Mononuclear cell (primary cell): ENCODE data around the gene IRX2. TPM values are rescaled to one million over a fixed set of nuclear protein-coding genes. Genes with fewer than 3 reads are reported as not detected.

Experiments used
- H3K27me3 ChIP-seq: 2 replicates; pipeline ENCODE4 v1.6.0; 2011; ENCODE audit warnings: low read length, control low read depth; ENCODE audit not compliant: insufficient read depth
- H3K4me1 ChIP-seq: 2 replicates; pipeline ENCODE4 v1.5.1; 2011; ENCODE audit warnings: mild to moderate bottlenecking, low read length, control low read depth; ENCODE audit not compliant: insufficient read depth
- H3K4me3 ChIP-seq: 2 replicates; pipeline ENCODE4 v1.5.1; 2011; ENCODE audit warnings: mild to moderate bottlenecking, low read length, moderate library complexity
- H3K9me3 ChIP-seq: 2 replicates; pipeline ENCODE4 v1.5.1; 2011; ENCODE audit warnings: low read depth, mild to moderate bottlenecking, control low read depth, low read length
- total RNA-seq: library from RNA; depleted of rRNA; stranded (reverse); fragments of >200 nt; gene quantifications from one replicate; pipeline ENCODE4 v1.2.3, GENCODE V29; 2012

IRX2 gene
- not detected for total RNA-seq

DNA sequence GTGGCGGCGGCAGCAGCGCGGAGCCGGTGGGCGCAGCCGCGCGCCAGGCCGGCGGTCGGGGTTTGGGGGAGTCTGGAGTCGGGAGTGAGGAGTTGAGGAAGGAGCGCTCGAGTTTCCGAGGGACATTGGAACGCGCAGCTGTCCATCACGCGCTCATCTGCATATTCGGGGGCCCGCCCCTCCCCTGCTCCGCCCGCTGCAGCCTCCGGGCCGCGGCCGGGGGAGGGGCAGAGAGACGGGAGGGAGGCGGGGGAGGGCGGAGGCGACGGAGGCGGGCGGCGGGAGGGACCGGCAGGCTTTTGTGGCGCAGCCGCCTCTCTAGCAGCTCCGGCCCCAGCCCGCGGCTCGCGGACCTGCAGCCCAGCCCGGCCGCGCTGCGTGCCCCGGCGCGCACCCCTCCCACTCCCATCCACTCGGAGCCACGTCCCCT, at the start of gene IRX2:
Gene IRX2 (minus strand): TSS at position 86 of the 430 bp plus-strand sequence. CDS start 264 bp downstream, outside the sequence.
- no peaks in the 10 kb centered on the region for H3K9me3 ChIP-seq
- H3K27me3 ChIP-seq: peaks cover 69% of the 10 kb centered on the region
- no peaks in the 10 kb centered on the region for H3K4me1 ChIP-seq
- no peak within 1 kb of the TSS for H3K4me3 ChIP-seq

DNA sequence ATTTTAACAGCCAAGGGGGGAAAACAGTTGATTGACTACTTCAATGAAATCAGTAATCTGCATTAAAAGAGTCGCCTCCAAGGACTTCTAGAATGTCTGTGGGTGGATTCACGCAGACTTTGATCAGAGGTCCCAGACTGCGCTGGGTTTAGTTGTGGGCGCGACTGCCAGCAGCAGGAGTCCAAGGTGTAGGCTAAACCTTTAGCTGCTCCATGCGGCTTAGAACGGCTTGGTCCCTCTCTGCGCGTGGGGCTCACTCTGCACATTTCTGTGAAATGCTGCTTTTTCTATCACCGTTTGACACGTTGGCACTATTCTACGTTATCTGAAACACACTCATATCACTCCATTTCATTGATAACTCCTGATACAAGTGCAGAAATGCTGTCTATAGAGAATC, 48.6 kb upstream of the IRX2 start:
- Histone ChIP-seq H3K9me3 (no peaks in the 10 kb centered on the region), H3K27me3 (no peaks in the 10 kb centered on the region)

DNA sequence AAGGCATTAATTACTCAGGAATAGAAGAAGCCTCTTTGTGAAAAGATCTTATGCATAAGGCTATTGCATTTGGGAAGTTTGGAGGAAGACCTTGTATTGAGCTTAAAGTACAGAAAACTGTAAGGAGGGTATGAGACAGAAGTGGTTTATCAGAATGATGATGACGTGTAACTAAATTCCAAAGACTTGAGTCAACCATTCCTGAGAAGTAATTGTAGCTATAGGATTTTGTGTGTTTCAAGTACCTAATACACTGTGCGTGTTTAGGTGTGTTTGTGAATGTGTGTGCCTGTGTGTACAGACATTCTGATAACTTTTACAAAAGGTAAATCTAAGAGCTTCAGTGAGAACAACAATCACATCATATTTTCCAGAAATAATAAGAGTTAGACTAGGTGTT, 46.5 kb upstream of the IRX2 start:
- Histone ChIP-seq H3K4me3 (no peak overlapping the region), H3K27me3 (no peaks in the 10 kb centered on the region), H3K4me1 (no peaks in the 10 kb centered on the region), H3K9me3 (no peaks in the 10 kb centered on the region)

More for the DNA sequence above, 48.6 kb upstream of the IRX2 start:
- no peaks in the 10 kb centered on the region for H3K4me1 ChIP-seq
- no peak overlapping the region for H3K4me3 ChIP-seq

DNA sequence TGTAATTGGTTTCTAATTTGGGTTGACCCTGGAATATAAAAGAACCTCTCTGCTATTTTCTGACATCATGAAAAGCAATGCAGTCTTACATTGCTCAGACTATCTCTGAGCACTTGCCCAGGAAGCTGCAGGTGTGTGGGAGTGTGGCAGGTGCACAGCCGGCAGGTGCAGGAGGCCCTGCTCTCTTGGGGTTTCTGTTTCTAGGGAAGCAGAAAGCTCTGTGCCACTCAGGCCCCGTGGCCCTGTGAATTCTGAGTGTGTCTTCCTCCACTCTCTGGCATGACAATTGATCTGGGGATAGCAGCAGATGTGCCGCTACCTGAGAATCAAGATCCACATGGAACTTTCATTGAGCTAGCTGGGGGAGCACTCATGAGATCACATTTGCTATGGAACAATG, 45.7 kb upstream of the IRX2 start:
- H3K27me3 ChIP-seq: no peaks in the 10 kb centered on the region
- no peaks in the 10 kb centered on the region for H3K9me3 ChIP-seq
- no peak overlapping the region for H3K4me3 ChIP-seq
- no peaks in the 10 kb centered on the region for H3K4me1 ChIP-seq

DNA sequence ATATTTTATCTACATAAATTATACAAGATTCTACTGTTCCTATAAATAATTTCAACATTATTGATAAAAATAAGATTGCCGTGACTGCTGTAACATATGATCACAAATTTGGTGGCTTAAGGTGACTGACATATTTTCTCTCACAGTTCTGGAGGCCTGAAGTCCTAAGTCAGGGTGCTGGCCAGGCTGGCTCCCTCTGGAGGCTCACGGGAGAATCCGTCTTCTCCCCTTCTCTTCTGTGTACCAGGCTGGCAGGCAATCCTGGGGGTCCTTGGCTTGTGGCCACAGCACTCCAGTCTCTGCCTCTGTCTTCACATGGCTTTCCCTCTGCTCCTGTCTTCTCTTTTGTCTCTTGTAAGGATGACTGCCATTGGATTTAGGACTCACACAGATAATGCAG, 31.7 kb upstream of the IRX2 start:
- Histone ChIP-seq H3K27me3 (no peaks in the 10 kb centered on the region), H3K4me3 (no peak overlapping the region), H3K9me3 (no peaks in the 10 kb centered on the region), H3K4me1 (no peaks in the 10 kb centered on the region)

DNA sequence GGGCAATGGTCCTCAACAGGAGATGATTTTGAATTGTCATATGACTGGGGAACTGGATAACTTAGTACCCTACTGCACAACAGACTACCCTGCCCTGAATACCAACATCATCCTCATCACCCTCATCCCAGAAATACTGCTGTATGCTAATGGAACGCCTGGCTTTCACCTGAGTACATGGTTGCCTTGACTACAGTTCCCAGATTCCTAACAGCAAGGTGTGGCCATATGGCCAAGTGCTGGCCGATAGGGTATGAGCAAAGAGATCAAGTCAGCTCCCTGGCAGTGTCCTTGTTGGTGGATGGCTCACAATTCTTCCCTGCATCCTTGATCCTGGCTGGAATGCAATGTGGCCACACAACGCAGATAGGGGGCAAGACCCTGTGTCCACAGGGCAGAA, 31.2 kb upstream of the IRX2 start:
- H3K4me3 ChIP-seq: no peak overlapping the region

DNA sequence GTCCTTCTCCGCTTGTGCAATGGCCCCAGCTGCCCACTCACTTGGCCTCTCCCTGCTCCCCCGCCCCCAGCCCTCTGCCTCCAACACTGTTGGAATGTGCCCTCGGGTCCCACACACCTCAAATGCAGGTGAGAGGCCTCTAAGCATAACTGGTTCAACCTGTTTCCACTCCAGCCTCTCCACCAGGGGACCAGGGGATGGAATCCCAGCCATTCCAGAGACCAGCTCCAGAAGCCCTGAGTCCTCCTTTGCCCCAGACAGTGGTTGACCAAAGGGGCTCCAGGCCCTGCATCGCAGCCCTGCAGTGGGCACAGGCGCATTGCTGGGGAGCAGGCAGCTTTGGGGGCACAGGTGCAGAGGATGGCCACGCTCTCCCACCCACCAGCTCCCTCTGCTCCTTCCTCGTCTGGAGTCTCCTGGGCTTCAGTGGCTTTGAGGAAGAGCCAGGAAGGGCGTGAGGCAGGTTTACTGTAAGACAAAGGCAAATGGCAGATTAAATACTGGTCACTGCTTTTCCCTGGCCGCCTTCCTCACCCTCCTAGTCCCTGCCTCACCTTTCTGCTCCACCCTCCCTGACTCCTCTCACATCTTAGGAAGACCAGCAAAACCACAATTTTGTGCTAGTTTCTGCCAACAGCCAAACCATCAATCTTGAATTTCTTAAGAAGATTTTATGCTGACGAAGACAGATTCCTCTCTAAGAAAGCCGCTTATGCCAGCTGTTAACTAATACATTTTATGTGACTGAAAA, 29.1 kb upstream of the IRX2 start:
- H3K27me3 ChIP-seq: no peaks in the 10 kb centered on the region
- H3K4me1 ChIP-seq: no peaks in the 10 kb centered on the region
- no peaks in the 10 kb centered on the region for H3K9me3 ChIP-seq
- no peak overlapping the region for H3K4me3 ChIP-seq

More for the DNA sequence above, 31.2 kb upstream of the IRX2 start:
- Histone ChIP-seq H3K27me3 (no peaks in the 10 kb centered on the region), H3K4me1 (no peaks in the 10 kb centered on the region), H3K9me3 (no peaks in the 10 kb centered on the region)

DNA sequence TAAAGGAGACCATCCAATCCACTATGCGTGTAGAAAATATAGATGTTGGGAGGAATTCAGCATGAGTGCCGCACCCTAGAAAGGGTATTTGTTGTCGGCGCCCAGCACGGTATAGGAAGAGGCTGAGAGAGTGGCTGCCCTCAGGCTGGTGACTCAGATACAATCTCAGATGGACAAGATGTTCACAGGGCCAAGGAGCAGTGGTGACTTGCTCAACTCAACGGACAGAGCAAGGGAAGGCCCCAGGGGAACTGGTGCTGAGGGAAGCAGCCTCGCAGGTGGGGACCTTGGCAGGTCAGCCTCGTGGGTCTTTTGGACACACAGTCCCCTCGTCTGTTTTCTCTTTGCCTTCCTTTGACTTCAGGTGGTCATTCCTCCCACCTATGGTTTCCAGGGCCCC, 28.0 kb upstream of the IRX2 start:
- H3K9me3 ChIP-seq: no peaks in the 10 kb centered on the region
- no peaks in the 10 kb centered on the region for H3K27me3 ChIP-seq
- no peak overlapping the region for H3K4me3 ChIP-seq
- no peaks in the 10 kb centered on the region for H3K4me1 ChIP-seq

DNA sequence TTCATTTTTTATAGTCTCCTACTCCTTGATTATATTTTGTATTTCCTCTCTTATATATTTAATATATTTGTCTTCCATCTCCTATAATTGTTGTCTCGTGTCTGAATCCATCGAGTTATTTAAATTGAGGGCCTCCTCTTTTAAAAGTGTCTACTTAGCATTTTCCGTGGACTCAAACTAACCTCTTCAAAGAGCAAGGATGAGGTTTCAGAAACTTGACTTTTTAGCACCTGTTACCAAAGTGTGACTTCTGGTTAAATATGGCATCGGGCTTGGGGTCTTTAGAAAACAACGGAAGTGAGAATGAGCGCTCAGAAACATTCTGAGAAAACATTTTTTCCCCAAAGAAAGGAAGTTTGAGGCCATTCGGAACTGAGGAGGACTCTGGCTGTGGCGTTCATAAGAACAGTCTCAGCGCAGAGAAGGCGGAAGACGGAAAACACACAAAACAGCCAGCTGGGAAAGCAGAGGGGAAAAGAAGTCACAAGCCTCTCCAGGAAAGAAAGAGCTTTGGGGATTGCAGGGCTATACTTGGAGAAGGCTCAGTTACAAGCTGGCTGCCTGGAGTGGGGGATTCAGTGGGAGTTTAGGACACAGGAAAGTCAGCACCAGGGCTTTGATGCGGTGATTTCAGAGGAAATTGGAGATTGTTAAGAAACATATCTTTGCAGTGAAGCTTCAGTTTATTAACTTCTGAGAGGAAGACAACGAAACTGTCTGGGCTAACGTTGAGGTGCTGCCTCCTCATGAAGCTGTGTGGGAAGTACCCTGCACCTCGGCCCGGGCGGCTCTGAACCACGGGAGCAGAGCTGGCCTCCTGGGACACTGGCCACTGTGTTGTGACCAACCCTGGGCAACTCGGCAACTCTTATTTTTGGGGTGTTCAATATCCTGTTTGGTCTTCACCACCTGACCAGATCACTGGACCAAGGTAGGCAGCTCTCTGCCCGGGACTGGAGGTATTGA, 25.1 kb upstream of the IRX2 start:
- no peaks in the 10 kb centered on the region for H3K9me3 ChIP-seq
- H3K27me3 ChIP-seq: no peaks in the 10 kb centered on the region
- no peak overlapping the region for H3K4me3 ChIP-seq
- H3K4me1 ChIP-seq: no peaks in the 10 kb centered on the region

DNA sequence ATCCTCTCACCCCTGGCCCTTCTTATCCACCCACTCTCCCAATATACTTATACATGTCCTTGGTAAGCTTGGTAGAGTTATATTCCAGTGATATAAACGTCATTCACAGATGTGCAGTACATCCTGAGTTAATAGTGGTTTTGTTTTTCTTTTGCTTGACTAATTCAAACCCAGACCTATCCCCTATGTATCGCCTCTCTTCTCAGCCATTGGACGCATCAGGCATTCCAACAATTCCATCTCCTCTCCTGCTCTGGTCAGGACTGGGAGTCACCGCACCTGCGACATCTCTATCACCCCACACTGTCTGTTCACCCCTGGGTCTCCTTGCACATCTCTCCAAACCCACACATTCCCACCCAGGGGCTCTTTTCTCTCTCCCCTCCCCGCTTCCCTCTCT, 21.9 kb upstream of the IRX2 start:
- Histone ChIP-seq H3K4me3 (no peak overlapping the region), H3K9me3 (no peaks in the 10 kb centered on the region), H3K27me3 (no peaks in the 10 kb centered on the region), H3K4me1 (no peaks in the 10 kb centered on the region)

DNA sequence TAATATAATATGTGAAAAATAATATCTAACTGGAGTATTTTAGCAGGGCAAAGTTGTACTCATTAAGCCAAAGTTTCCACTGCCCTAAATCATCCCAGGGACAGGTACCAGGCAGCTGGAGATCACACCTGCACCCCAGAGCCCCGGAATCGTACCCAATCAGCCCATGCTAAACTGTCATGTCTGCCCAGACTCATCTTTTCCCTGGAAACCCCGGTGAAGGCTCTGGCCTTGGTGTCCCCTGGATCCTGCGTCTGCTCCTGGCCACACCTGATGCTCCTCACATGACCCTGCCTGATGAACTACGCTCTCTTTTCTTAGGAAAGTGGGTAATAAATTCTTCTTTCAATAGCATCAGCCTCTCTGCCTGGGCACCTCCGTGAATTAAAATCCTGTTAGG, 15.6 kb upstream of the IRX2 start:
- H3K4me3 ChIP-seq: no peak overlapping the region
- H3K4me1 ChIP-seq: no peaks in the 10 kb centered on the region
- no peaks in the 10 kb centered on the region for H3K27me3 ChIP-seq
- H3K9me3 ChIP-seq: no peaks in the 10 kb centered on the region

DNA sequence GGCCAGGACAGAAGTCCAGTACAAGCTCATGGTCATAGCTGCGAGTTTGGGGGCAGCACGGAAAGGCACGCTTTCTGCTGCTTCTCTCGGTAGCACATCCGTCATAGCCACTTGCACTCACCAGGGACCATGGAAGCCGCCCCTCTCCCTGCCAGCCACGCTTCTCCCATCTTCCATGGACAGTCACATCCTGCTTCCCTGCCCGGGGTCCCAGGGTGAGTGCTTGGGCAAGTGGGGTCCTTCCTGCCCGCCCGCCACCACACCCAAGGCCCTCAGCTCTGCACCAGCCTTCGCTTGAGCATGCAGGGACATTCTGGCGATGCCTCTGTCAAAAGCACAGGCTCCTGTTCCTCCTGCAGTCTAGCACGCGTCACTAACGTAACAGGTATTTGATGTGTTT, 13.1 kb upstream of the IRX2 start:
- H3K27me3 ChIP-seq: no peaks in the 10 kb centered on the region
- H3K4me3 ChIP-seq: no peak overlapping the region
- no peaks in the 10 kb centered on the region for H3K9me3 ChIP-seq

DNA sequence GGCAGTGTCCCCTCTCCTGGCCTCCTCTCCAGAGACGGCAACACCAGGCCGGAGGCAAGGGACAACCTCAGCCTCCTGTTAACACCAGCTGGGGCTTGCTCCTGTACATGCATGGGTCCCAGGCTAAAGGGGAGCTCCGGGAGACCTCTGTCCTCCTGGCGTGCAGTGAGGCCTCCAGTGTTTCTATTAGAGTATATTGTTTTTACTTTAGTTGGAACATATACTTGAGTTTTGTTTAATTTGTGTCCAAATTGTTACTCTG, 12.0 kb upstream of the IRX2 start:
- H3K4me1 ChIP-seq: no peaks in the 10 kb centered on the region
- no peak overlapping the region for H3K4me3 ChIP-seq
- H3K9me3 ChIP-seq: no peaks in the 10 kb centered on the region
- H3K27me3 ChIP-seq: peaks cover 3% of the 10 kb centered on the region

More for the DNA sequence above, 13.1 kb upstream of the IRX2 start:
- no peaks in the 10 kb centered on the region for H3K4me1 ChIP-seq

DNA sequence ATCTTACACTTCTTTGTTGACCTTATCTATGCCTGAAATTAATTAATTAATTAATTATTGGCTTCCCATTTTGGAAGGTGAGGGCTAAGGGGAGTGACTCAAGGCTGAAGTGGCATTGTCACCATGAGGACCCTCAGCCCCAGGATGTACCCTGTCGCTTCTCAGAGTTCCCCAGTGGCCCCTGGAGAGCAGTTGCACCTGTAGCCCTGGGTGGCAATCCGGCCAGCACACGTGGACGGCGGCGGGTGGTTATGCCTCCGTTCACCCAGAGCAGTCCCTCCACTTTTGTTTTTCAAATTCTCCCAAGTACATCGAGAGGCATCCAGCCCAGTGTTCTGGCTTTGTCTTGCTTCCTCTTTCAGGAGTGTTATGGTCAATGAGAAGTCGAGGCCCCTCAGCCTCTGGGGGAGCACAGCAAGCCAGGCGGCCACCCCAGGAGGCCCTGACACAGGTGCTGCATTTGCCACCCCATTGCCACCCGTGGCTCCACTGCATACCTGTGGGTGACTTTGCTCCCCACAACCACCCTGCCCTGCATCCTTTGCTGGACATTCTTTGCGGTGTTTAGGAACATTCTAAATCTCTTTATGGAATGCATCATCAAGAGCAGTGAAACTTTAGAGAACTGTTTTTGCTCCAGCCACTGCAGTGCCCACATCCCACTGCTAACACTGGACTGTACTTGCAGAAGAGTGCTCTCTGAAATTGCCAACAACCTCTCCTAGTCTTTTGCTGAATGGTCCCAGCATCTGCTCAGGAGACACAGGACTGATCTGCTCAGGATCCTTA, 11.5 kb upstream of the IRX2 start:
- H3K9me3 ChIP-seq: no peaks in the 10 kb centered on the region
- peaks cover 6% of the 10 kb centered on the region for H3K27me3 ChIP-seq
- H3K4me1 ChIP-seq: no peaks in the 10 kb centered on the region
- no peak overlapping the region for H3K4me3 ChIP-seq

DNA sequence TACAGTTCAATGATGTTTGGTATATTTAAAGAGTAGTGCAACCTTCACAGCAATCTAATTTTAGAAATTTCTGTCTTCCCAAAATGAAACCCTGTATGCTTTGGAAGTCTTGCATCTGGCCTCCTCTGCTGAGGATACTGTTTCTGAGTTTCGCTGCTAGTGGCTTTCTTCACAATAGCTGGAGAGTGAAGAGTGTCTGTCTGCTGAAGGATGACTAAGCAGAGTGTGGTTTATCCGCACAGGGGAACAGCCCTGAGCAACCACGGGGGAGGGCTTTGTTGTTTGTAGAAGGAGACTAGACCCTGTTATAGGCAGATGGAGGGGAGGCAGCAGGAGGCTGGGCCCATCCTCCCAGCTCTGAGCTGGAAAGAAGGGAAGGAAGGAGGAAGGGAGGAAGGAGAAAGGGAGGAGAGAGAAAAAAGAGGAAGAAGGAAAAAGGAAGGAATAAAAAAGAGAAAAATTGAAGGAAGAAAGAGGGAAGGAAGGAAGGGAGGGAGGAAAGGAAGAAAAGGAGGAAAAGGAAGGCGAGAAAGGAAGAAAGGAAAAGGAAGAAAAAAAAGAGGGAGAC, 10.5 kb upstream of the IRX2 start:
- Histone ChIP-seq H3K27me3 (peaks cover 16% of the 10 kb centered on the region), H3K4me3 (no peak overlapping the region), H3K4me1 (no peaks in the 10 kb centered on the region), H3K9me3 (no peaks in the 10 kb centered on the region)
